NCI-H748 (cell line): ENCODE results near the gene SRP14.

ENCODE experiments used
- DNase-seq: peaks from one replicate; lab custom pipeline; 2025; ENCODE audit not compliant: unreplicated experiment; lab: John Stamatoyannopoulos, UW

SRP14 gene

GRCh38 chr15:39990706-39991105 lies 48.3 kb downstream of the SRP14 start:
- DNase-seq, result no peak

- DNase-seq, result no peak
Measured at GRCh38 chr15:39987821-39988220, 51.2 kb downstream of the SRP14 start.
